ENCODE results near the gene EFNA2.

The EFNA2 gene

DNA sequence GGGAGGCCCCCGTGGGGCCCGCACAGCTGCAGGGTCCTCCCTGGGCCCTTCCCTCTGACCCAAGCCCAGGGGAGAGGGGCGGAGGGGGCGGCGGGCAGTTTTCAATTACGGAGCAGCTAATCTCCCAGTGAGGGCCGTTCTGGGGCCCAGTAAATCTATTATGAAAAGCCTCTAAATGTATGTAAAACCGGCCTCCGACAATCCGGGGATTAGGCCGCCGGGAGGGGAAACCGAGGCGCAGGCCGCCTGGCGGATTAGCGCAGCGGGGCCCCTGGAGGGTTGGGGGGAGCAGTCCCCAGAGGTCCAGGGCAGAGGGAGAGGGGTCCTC lies 25.1 kb downstream of the EFNA2 start:
- ChIA-PET POLR2A (interaction anchor here (1.0 to 2.5 kb wide), 2 partner anchors 42 to 44 kb away, joined by 4 to 12 read pairs; partner anchors contain the start of gene CIRBP), CTCF (no interaction called here)
- no peak for TF ChIP-seq SP1 (IDR thresholded peaks at IDR 0.05)
- no peak for TF ChIP-seq ELF4 (IDR thresholded peaks at IDR 0.05)
- no peak for TF ChIP-seq ZNF384 (IDR thresholded peaks at IDR 0.05)
- TF ChIP-seq FOXK2 (IDR thresholded peaks at IDR 0.05): no peak
- TF ChIP-seq ARNT (IDR thresholded peaks at IDR 0.05): no peak
- no peak for TF ChIP-seq CTBP1 (IDR thresholded peaks at IDR 0.05; ENCODE audit: borderline replicate concordance)
- TF ChIP-seq, protein P1, sequence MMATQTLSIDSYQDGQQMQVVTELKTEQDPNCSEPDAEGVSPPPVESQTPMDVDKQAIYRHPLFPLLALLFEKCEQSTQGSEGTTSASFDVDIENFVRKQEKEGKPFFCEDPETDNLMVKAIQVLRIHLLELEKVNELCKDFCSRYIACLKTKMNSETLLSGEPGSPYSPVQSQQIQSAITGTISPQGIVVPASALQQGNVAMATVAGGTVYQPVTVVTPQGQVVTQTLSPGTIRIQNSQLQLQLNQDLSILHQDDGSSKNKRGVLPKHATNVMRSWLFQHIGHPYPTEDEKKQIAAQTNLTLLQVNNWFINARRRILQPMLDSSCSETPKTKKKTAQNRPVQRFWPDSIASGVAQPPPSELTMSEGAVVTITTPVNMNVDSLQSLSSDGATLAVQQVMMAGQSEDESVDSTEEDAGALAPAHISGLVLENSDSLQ (IDR thresholded peaks at IDR 0.05): no peak
- no peak for TF ChIP-seq L3MBTL2 (conservative IDR thresholded peaks at IDR 0.05)
- no peak for TF ChIP-seq NFRKB (IDR thresholded peaks at IDR 0.05)
- TF ChIP-seq LEF1 (IDR thresholded peaks at IDR 0.05; ENCODE audit: borderline replicate concordance): no peak
- TF ChIP-seq FOXM1 (IDR thresholded peaks at IDR 0.05; ENCODE audit: borderline replicate concordance): no peak
- no peak for TF ChIP-seq BHLHE40 (IDR thresholded peaks at IDR 0.05; ENCODE audit: borderline replicate concordance)
- TF ChIP-seq FOXA1 (IDR thresholded peaks at IDR 0.05): no peak
- no peak for TF ChIP-seq SUZ12 (IDR thresholded peaks at IDR 0.05)
- TF ChIP-seq HDGF (IDR thresholded peaks at IDR 0.05; ENCODE audit: borderline replicate concordance): no peak
- TF ChIP-seq TARDBP (IDR thresholded peaks at IDR 0.05): no peak
- DNase-seq (ENCODE audit: extremely low spot score): no peak

DNA sequence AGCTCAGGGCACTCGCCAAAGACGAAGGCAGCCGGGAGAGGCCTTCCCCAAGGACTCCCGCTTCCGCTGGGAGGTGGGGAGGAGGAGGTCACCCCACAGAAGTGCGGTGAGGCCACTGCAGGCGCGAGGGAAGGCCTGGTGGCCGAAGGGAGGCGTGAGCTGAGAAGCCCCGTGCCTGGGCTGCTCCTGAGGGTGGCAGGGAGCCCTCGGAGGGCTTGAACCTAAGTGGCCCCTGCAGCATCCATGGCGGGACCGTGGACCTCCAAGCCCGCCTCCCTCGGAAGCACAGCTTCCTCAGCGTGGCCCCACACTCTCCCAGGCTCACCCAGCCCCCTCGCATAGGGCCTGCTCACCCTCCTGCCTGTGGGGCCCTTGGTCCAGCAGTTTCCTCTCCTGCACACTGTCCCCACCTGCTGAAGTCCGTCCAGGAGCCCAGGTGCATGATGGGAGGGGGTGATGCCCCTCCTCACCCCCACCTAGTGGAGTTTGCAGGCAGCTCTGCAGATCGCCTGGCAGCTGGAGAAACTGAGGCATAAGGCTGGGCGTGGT lies 25.9 kb downstream of the EFNA2 start:
- no peak for DNase-seq (ENCODE audit: extremely low spot score)
- TF ChIP-seq ELF4 (IDR thresholded peaks at IDR 0.05) (no peak), FOXM1 (IDR thresholded peaks at IDR 0.05; ENCODE audit: borderline replicate concordance) (no peak), FOXA1 (IDR thresholded peaks at IDR 0.05) (no peak), BHLHE40 (IDR thresholded peaks at IDR 0.05; ENCODE audit: borderline replicate concordance) (no peak), FOXK2 (IDR thresholded peaks at IDR 0.05) (no peak), CTBP1 (IDR thresholded peaks at IDR 0.05; ENCODE audit: borderline replicate concordance) (no peak), LEF1 (IDR thresholded peaks at IDR 0.05; ENCODE audit: borderline replicate concordance) (no peak), HDGF (IDR thresholded peaks at IDR 0.05; ENCODE audit: borderline replicate concordance) (no peak), ZNF384 (IDR thresholded peaks at IDR 0.05) (no peak), SUZ12 (IDR thresholded peaks at IDR 0.05) (no peak), ARNT (IDR thresholded peaks at IDR 0.05) (no peak)
- TF ChIP-seq, protein P1 (IDR thresholded peaks at IDR 0.05): no peak
- POLR2A ChIA-PET: interaction anchor here (2.5 kb wide), 1 partner anchor 42 kb away, joined by 12 read pairs; the partner anchor contains the start of gene CIRBP
- CTCF ChIA-PET: interaction anchor here (0.9 kb wide), 1 partner anchor 27 kb away, joined by 4 read pairs; no protein-coding TSS in a partner anchor

DNA sequence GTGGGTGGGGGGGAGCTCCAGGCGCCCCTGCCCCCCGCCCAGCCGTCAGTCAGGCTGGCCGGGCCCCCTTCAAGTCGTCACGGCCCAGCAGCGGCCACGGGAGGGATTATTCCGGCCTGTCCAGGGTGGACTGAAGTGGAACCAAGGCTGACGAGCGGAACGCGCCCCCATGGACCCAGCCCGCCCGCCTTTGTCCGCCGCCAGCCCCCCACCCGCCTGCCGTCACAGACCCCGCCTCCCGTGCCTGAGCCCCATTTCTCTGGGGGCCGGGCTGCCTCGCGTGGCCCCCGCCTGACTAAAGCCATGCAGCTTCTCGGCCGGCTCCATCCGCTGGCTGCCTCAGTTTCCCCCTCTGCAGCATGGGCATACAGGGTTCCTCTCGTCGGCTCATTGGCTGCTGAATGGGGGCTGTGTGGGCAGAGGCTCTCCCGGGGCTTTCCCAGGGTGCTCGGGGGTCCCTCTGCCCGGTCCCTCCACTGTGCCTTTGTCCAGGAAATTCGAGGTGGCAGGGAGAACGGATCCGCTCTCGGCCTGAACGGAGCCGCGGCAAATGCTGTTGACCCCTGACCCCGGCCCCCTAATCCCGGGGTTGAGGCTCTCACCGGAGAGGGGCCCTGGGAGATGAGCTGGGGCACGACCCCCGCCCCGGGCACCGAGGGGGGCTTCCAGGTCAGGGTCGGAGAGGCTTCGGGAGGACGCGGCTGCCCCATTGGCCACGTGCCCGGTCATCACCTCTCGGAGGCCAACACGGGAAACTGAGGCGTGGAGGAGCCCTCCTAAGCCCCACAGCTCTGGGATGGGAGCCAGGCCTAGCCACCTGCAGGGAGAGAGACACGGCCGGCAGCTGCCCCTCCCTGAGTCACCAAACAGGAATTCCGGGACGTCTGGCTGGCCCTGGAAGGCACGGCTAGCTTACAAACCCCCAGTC lies 27.4 kb downstream of the EFNA2 start:
- ChIA-PET POLR2A (interaction anchor here (0.6 to 1.6 kb wide), 2 partner anchors 9 to 41 kb away, joined by 3 read pairs; no protein-coding TSS in a partner anchor), CTCF (interaction anchor here (0.9 kb wide), 1 partner anchor 28 kb away, joined by 4 read pairs; no protein-coding TSS in a partner anchor)
- TF ChIP-seq L3MBTL2 (conservative IDR thresholded peaks at IDR 0.05): no peak
- no peak for TF ChIP-seq SP1 (IDR thresholded peaks at IDR 0.05)
- TF ChIP-seq HDGF (IDR thresholded peaks at IDR 0.05; ENCODE audit: borderline replicate concordance): no peak
- no peak for TF ChIP-seq FOXA1 (IDR thresholded peaks at IDR 0.05)
- TF ChIP-seq ELF4 (IDR thresholded peaks at IDR 0.05): no peak
- TF ChIP-seq ZNF384 (IDR thresholded peaks at IDR 0.05): no peak
- no peak for TF ChIP-seq SUZ12 (IDR thresholded peaks at IDR 0.05)
- TF ChIP-seq FOXK2 (IDR thresholded peaks at IDR 0.05): no peak
- TF ChIP-seq LEF1 (IDR thresholded peaks at IDR 0.05; ENCODE audit: borderline replicate concordance): no peak
- TF ChIP-seq BHLHE40 (IDR thresholded peaks at IDR 0.05; ENCODE audit: borderline replicate concordance): no peak
- no peak for TF ChIP-seq FOXM1 (IDR thresholded peaks at IDR 0.05; ENCODE audit: borderline replicate concordance)
- TF ChIP-seq NFRKB (IDR thresholded peaks at IDR 0.05): no peak
- TF ChIP-seq, protein P1 (IDR thresholded peaks at IDR 0.05): no peak
- TF ChIP-seq CTBP1 (IDR thresholded peaks at IDR 0.05; ENCODE audit: borderline replicate concordance): no peak
- TF ChIP-seq ARNT (IDR thresholded peaks at IDR 0.05): no peak
- TF ChIP-seq TARDBP (IDR thresholded peaks at IDR 0.05): no peak
- no peak for DNase-seq (ENCODE audit: extremely low spot score)

DNA sequence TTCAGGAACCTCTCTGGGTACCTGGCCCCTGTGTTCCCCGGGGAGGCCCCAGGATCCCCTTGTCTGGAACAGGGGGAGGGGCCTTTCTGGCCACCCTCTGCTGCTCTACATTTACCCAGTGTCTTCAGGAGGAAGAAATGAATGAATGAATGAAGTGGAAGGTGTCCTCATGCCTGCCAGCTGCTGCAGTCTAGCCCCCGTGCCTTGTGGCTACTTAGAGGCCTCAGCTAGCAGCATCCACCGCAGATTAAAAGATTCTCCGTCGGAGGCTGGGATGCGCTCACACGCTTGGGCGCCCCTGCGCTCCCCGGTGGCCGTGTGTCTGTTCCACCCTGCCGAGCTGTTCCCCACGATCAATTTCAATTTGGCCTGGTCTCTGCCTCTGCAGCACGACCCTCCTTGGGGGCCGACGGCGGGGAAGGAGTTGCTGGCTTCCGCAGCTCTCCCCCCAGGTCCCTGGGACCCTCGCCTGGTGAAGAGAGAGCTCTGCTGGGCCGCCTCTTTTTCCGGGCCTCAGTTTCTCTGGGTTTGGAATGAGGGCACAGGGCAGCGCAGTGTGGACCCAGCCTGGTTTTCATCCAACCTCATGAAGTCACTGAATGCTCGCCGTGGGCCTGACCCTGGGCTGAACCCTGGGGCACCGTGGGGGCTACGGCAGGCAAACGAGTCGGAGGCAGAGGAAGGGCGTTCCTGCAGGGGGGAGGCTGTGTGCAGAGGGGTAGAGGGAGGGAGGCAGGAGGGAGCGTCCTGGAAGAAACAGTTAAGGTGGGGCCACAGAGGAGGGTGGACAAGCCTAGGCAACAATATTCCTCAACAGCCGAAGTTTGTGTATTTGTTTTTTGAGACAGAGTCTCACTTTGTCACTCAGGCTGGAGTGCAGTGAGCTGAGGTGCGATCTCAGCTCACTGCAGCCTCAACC lies 28.3 kb downstream of the EFNA2 start:
- TF ChIP-seq SP1 (IDR thresholded peaks at IDR 0.05) (no peak), NFRKB (IDR thresholded peaks at IDR 0.05) (no peak), FOXK2 (IDR thresholded peaks at IDR 0.05) (no peak), TARDBP (IDR thresholded peaks at IDR 0.05) (no peak), ZNF384 (IDR thresholded peaks at IDR 0.05) (no peak), L3MBTL2 (conservative IDR thresholded peaks at IDR 0.05) (no peak), FOXA1 (IDR thresholded peaks at IDR 0.05) (no peak), SUZ12 (IDR thresholded peaks at IDR 0.05) (no peak)
- TF ChIP-seq, protein P1 (IDR thresholded peaks at IDR 0.05): no peak
- POLR2A ChIA-PET: interaction anchor here (1.2 to 1.6 kb wide), 2 partner anchors 10 to 45 kb away, joined by 3 to 6 read pairs; partner anchors contain the start of gene CIRBP
- CTCF ChIA-PET: interaction anchor here (0.9 kb wide), 1 partner anchor 69 kb away, joined by 3 read pairs; the partner anchor contains the start of gene NDUFS7
- DNase-seq (ENCODE audit: extremely low spot score): no peak

All from HEK293T (cell line).